Hematopoietic multipotent progenitor cell (in vitro differentiated cells): ENCODE measurements around the gene CACNA1C. TPM values are rescaled to one million over a fixed set of nuclear protein-coding genes. Genes with fewer than 3 reads are reported as not detected.
A peak's percentile ranks its signal among the peaks of the same experiment; 100 is the strongest.

Experiments used
- DNase-seq, 3 donors: peaks; one replicate each; pipeline ENCODE4 v3.0.0-alpha.2; 2011 to 2015; ENCODE audit warnings: low read depth in 2 of 3, low spot score in 2 of 3
- total RNA-seq: library from RNA; depleted of rRNA; stranded (reverse); fragments of >200 nt; gene quantifications from one replicate; pipeline ENCODE4 v1.2.3, GENCODE V29; 2012

Gene CACNA1C
- total RNA-seq, 1 donor, result 0.54 TPM

- DNase-seq, result no peak
Observed at GRCh38 chr12:2268471-2269286, 215.9 kb downstream of the CACNA1C start.

GRCh38 chr12:2270846-2271245 lies 218.1 kb downstream of the CACNA1C start:
- no peak for DNase-seq

- no peak for DNase-seq
Observed at GRCh38 chr12:2271961-2272360, 219.2 kb downstream of the CACNA1C start.

GRCh38 chr12:2273288-2273687 lies 220.5 kb downstream of the CACNA1C start:
- no peak for DNase-seq

GRCh38 chr12:2273751-2274150 lies 221.0 kb downstream of the CACNA1C start:
- DNase-seq, result no peak

DNA sequence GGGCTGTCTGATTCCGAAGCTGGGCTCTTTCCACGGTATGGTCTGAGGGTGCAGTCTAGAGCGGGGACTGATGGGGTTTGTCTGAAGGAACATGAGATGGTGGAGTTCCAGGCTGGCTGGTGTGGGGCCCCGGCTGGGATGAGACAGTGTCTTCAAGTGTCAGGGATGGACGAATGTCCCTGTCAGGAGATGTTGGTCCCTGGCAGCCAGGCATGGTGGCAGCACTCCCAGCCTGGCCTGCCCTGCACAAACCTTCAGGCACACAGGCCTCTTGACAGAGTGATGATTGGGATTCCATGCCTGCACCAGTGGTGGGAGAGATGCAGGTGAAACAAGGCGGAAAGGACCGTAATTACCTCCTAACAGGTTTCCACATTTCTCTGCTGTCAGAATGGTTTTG lies 221.9 kb downstream of the CACNA1C start:
- DNase-seq, result no peak

GRCh38 chr12:2276288-2277033 lies 223.7 kb downstream of the CACNA1C start:
- DNase-seq, result no peak

- DNase-seq, result no peak
Observed at GRCh38 chr12:2277492-2278155, 224.8 kb downstream of the CACNA1C start.

DNA sequence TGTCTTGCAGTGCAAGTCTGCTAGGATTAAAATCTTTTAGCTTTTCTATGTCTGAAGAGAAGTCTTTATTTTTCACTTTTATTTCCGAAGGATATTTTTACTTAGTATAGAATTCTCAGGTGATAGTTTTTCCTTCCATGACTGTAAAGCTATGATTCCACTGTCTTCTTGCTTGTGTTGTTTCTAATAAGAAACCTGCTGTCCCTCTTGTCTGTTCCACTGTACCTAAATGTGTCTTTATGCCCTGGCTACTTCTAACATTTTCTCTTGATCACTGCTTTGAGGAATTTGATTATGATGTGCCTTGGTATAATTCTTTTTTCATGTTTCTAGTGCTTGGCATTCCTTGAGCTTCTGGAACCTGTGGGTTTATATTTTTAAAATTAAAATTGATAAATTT lies 228.7 kb downstream of the CACNA1C start:
- DNase-seq, result no peak

DNA sequence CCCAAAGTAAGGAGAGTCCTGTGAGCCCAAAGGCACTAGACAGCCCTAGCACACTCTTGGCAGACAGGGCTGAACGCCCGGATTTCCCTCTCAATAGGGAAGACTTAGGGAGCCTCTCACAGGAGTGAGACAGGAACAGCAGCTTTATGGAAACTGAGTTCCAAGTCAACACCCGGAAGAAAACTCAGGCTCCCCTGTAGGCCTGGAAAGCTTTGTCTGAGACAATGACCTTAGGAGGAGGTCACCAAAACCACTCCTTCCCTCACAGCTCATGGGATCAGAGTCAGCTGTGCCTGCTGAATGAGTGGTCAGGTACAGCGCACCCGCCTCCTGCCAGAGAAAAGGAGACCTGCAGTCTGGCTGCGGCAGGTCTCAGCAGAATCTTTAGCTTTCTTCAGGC lies 229.5 kb downstream of the CACNA1C start:
- no peak for DNase-seq

GRCh38 chr12:2283480-2283879 lies 230.7 kb downstream of the CACNA1C start:
- DNase-seq, result no peak

- peak in 1 of 3 donors; percentile 34 for DNase-seq
Observed at GRCh38 chr12:2283916-2284315, 231.1 kb downstream of the CACNA1C start.

DNA sequence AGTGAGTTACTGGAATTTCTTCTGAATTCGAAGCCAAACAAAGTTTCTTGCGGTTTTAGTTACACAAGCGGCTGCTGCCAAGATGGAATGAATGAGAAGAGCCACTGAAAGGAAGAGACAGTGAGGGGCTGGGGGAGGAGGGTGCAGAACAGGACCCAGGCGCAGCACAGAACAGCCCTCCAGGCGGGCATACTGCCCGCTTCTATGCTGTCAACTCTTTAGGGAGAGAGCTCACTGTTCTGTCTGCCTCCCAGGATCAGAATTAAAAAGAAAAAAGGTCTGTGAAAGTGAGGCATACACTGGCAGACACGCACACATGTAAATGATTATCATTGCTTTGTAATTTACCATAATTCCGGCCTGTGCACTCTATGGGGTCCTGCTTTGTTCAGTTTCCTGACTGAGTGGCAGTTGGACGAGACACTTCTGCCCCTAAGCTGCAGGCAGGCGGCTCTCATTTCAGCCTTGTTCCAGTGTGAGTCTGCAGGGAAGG lies 231.6 kb downstream of the CACNA1C start:
- peak in 1 of 3 donors; percentile 24 for DNase-seq

- peak in 2 of 3 donors; percentile 61 to 83 for DNase-seq
Observed at GRCh38 chr12:2284857-2285256, 232.1 kb downstream of the CACNA1C start.

DNA sequence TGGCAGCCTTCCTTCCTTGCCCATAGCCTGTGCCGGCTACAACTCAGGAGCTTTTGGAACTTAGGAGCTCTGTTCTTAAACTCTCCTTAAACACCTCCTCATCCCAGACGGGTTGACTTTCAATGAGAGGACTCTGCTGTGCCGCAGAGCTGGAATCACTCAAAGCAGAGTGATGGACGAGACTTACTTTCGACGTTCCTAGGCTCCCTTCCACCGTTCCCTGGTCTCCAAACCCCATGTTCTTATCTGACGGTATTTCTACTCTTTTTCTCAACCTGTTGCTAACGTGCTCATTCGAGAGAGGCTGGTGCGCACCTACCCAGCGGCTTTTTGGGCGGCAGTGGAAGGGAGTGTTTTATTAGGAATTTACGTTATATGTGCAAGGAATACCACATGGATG lies 232.7 kb downstream of the CACNA1C start:
- no peak for DNase-seq

- DNase-seq, result no peak
Observed at GRCh38 chr12:2286047-2286446, 233.3 kb downstream of the CACNA1C start.

- DNase-seq, result no peak
Observed at GRCh38 chr12:2286461-2287131, 233.8 kb downstream of the CACNA1C start.

- DNase-seq, result no peak
Observed at GRCh38 chr12:2287151-2287550, 234.4 kb downstream of the CACNA1C start.

DNA sequence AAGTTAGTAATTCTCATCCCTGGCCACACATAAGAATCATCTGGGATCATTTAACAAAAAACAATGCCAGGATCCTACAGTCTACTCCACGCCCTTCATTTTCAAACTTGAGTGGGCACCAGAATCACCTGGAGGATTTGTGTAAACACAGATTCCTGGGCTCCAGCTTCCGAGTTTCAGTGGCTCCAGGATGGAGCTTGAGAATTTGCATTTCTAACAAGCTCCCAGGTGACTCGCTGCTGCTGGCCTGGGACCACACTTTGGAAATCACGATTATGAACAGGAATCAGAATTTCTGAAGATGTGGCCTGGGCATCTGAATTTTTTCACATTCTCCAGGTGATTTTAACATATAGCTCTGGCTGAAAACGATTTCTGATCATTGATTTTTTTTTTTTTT lies 234.8 kb downstream of the CACNA1C start:
- DNase-seq, result no peak

DNA sequence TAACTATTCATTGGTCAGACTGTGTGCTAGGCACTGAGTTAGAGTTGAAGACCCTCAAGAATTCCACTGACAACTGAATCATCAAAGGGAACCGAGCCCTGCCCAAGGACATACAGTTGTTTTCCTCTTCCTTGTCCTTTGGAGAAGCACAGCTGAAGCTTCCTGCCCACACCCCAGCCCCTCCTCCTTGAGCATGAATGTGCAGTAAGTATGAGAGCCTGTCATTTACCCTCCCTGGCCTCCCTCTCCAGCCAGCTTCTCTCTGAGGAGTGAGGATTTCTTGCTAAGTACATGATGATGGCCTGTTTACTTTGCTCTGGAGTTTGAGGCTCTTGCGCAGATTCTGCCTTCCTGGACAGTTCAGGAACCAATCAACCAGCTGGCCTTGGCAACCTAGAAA lies 235.2 kb downstream of the CACNA1C start:
- peak in 2 of 3 donors; percentile 22 to 57 for DNase-seq

DNA sequence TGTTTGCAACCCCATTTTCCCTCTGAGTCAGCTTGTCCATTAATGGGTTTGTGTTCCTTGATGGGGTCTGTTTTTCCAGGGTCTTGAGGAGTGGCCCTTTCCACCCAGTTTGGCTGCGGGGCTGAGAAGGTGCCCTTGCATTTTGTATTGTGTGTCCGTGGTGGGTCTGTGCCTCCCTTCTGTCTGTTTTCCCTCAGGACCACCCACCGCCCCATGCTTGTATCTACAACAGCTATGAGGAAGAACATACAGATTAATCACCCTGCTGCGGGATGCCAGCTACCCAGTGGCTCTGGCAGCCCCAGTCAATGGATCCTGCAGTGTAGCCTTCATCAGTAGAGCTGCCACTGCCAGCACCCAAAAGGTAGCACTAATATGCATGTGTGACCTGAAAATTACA lies 235.7 kb downstream of the CACNA1C start:
- DNase-seq, result no peak
